Testis (tissue), 3 donors: Measurements from ENCODE around the gene CAPN5. TPM values are rescaled to one million over a fixed set of nuclear protein-coding genes. Genes with fewer than 3 reads are reported as not detected.
A peak's percentile ranks its signal among the peaks of the same experiment; 100 is the strongest.

Source experiments
- DNase-seq: peaks from one replicate; pipeline ENCODE4 v3.0.0-alpha.2; 2019
- H3K27ac ChIP-seq, 2 donors: fragments of 200-600 bp; sonication (generic); one replicate each; pipeline ENCODE4 v1.5.1; 2019
- H3K27me3 ChIP-seq: fragments of 200-600 bp; sonication (generic); one replicate; pipeline ENCODE4 v1.5.1; 2019
- H3K36me3 ChIP-seq: fragments of 200-600 bp; sonication (generic); one replicate; pipeline ENCODE4 v1.5.1; 2017; ENCODE audit warnings: low read depth; ENCODE audit errors: missing control alignments
- H3K4me1 ChIP-seq: fragments of 200-600 bp; sonication (generic); one replicate; pipeline ENCODE4 v1.5.1; 2019
- H3K4me3 ChIP-seq, 2 donors: fragments of 200-600 bp; sonication (generic); one replicate each; pipeline ENCODE4 v1.5.1; 2017 to 2019
- H3K9me3 ChIP-seq: fragments of 200-600 bp; sonication (generic); one replicate; pipeline ENCODE4 v1.5.1; 2017
- POLR2A ChIP-seq: fragments of 450-650 bp; IDR thresholded peaks from one replicate; pipeline ENCODE4 v1.6.1; 2017; ENCODE audit warnings: antibody characterized with exemption, mild to moderate bottlenecking, moderate library complexity
- WGBS, 2 donors: methylation state at CpG; one replicate each; pipeline ENCODE4 v1.1.5; 2018; 5-methylcytosine and 5-hydroxymethylcytosine counted together
- intact Hi-C: fragments of 100-400 bp; cut with DNase I; formaldehyde crosslinking; loops from one replicate; pipeline ENCODE4 v1.15.1; 2023; ENCODE audit warnings: low total_unique reads
- polyA plus RNA-seq: library from polyadenylated mRNA; stranded (reverse); fragments of 350-450 nt; fragmentation: Illumina TruSeq; extraction: RNeasy Lipid Tissue Mini Kit (QIAGEN cat#74804); gene quantifications from one replicate; pipeline ENCODE4 v1.2.3, GENCODE V29; 2014; ENCODE audit warnings: low read depth, low replicate concordance; ENCODE audit not compliant: insufficient read depth
- total RNA-seq, 2 donors: library from RNA; depleted of rRNA; stranded (reverse); fragments of >200 nt; gene quantifications; one replicate each; pipeline ENCODE4 v1.2.3, GENCODE V29; 2016
- TF ChIP-seq, protein P1 (sequence below), 3 experiments: fragments of 450-650 bp in 2 of 3; fragments of 200-600 bp in 1 of 3; sonication (generic) in 1 of 3; IDR thresholded peaks; one replicate each; pipeline ENCODE4 v1.5.1; 2016 to 2019; ENCODE audit warnings: antibody characterized with exemption in 3 of 3, mild to moderate bottlenecking in 2 of 3, moderate library complexity in 1 of 3

CAPN5 gene
- total and polyA plus RNA-seq, 3 donors from 2014 or later = 62.3 to 116 (median 102) TPM

DNA sequence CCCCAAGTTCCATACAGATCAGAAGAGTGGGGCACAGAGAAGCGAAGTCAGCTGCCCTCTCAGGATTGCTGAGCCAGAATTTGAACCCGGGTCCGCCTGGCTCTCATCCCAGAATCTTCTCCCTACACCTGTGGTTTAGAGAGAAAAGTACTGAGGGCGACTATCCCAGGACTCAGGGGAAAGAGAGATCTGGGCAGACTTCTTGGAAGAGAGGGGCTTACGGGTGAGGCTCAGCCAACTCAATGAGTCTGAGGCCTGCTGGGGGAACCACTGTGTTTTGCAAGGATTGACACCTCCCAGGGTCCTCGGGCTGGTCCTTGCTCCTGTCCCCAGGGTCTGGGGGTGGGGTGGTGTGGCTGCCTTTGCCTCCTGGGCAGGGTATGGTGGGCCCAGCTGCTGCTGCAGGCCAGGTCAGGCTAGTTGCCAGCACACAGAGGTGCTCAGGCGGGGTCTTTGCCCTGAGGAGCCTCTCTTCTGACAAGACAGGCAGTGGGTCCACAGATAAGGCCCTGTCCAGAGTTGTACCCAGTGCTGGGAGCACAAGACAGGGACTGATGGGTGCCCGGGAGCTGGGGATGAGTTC is 1.2 kb downstream of the CAPN5 start:
- DNase-seq = no peak
- intact Hi-C loops = no loop called here
- Histone ChIP-seq H3K4me1 (peaks cover 47% of the 10 kb centered on the region), H3K9me3 (no peaks in the 10 kb centered on the region), H3K4me3 (peak overlapping the region; percentile 78 to 87), H3K27me3 (no peaks in the 10 kb centered on the region), H3K36me3 (no peaks in the 10 kb centered on the region), H3K27ac (peak overlapping the region in 1 of 2 donors; percentile 68)
- WGBS, 2 donors = 43 to 63% methylated on average over 6 to 8 of the region's 8 CpGs
- TF ChIP-seq, protein P1, sequence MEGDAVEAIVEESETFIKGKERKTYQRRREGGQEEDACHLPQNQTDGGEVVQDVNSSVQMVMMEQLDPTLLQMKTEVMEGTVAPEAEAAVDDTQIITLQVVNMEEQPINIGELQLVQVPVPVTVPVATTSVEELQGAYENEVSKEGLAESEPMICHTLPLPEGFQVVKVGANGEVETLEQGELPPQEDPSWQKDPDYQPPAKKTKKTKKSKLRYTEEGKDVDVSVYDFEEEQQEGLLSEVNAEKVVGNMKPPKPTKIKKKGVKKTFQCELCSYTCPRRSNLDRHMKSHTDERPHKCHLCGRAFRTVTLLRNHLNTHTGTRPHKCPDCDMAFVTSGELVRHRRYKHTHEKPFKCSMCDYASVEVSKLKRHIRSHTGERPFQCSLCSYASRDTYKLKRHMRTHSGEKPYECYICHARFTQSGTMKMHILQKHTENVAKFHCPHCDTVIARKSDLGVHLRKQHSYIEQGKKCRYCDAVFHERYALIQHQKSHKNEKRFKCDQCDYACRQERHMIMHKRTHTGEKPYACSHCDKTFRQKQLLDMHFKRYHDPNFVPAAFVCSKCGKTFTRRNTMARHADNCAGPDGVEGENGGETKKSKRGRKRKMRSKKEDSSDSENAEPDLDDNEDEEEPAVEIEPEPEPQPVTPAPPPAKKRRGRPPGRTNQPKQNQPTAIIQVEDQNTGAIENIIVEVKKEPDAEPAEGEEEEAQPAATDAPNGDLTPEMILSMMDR (IDR thresholded peaks at IDR 0.05) = no peak
- TF ChIP-seq POLR2A = no peak

DNA sequence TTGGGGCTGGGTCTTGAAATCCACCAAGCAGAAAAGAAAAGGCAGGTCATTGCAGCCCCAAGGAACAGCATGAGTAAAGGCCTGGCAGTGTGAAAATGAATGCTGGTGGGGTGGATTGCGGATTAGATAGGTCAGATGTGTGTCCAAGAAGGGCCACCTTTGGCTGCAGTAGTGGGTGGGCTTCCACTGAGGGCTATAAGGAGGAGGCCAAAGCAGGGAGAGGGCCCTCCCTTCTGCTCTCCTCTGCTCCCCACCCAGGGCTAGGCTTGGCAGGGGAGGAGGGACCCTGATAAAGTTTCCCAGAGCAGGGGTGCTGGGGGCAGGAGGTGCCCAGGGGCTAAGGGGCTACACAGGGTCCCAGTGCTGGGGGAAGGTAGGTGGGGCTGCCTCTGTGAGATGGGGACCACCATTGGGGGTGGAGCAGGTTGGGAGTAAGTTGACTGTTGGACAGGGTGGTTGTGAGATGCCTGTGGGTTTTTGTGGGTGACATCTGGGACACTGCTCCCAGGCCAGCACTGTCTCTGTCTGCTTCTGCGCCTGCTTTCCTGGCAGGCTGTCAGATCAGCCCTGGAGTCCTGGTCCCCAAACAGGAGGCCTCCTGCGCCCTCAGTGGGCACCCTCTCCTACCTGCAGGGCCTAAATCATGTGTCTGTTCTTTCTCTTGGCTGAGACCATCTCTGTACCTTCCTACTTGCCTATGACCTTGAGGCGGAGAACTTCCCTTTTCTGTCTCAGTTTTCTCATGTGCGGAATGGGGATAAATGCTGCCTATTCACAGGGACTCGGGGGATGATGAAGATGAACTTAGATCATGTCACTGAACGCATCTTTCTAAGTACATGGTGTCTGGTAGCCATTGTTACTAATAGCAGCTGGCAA is 1.9 kb downstream of the CAPN5 start:
- peaks cover 54% of the 10 kb centered on the region for H3K4me1 ChIP-seq
- TF ChIP-seq, protein P1 (IDR thresholded peaks at IDR 0.05) = no peak
- TF ChIP-seq POLR2A = no peak
- 62 to 65% methylated on average over 7 of the region's 7 CpGs for WGBS, 2 donors
- no peaks in the 10 kb centered on the region for H3K36me3 ChIP-seq
- intact Hi-C loops = no loop called here
- no peaks in the 10 kb centered on the region for H3K9me3 ChIP-seq
- DNase-seq = no peak
- H3K27ac ChIP-seq = no peak overlapping the region
- H3K4me3 ChIP-seq = no peak overlapping the region
- no peaks in the 10 kb centered on the region for H3K27me3 ChIP-seq

DNA sequence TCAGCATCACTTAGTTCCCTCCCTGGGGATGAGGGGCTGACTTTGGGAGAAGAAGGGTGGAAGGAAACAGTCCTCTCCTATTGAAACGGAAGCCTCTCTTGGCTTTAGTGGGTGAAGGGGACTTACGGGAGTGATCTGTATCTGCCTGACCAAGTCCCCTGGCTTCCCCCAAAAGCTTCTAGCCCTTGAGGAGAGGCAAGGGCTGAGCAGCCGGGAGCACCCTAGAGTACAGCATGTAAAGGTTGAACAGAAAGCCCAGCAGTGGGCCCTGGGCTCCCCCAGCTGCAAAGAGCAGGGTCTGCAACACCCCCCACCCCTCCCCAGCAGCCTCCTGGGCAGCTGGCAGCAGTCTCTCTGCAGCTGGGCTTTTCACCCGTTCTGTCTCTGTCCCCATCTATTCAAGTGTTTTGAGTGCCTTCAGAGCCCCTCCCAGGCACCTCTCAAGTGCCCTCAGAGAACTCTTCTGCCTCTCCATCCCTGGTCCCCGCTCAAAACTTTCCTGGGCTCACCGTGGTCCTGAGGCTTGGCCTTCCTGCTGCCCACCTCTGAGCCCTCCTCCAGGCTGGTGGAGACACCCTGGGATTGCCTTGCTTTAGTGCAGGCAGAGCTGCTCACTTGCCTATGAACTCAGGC is 2.7 kb downstream of the CAPN5 start:
- Histone ChIP-seq H3K9me3 (no peaks in the 10 kb centered on the region), H3K36me3 (no peaks in the 10 kb centered on the region), H3K4me1 (peaks cover 62% of the 10 kb centered on the region), H3K4me3 (no peak overlapping the region), H3K27ac (no peak overlapping the region), H3K27me3 (no peaks in the 10 kb centered on the region)
- intact Hi-C loops = no loop called here
- WGBS, 2 donors = 71 to 77% methylated on average over 6 of the region's 6 CpGs
- DNase-seq = no peak
- no peak for TF ChIP-seq POLR2A
- TF ChIP-seq, protein P1 (IDR thresholded peaks at IDR 0.05) = no peak

DNA sequence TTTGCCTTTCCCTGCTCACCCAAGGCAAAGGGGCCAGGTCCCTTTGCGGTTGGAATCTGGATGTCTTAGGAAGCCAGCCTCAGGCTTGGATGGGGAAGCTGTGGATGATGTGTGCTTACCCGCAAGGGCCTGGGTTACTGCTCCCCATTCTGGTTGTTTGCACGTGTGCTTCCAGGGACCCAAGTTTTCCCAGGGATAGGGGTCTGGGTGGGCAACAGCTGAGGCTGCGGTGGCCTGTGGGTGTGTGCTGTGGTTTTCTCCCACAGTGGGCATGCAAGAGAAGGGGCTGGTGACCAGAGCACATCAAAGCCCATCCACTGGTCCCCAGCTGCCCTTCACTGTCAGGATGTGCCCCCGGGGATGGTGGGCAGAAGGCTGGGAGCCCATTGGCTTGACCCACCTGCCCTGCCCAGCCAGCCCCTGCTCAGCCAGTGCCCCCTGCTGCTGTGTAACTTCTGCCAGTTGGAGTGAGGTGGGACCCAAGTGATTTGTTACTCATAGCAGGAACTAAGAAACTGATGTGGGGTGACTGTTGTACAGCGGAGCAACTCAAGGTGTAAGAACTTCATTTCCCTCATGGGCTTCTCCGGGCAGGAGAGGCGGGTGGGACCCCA is 3.3 kb downstream of the CAPN5 start:
- WGBS, 2 donors = 89 to 94% methylated on average over 5 to 8 of the region's 8 CpGs

More for the DNA sequence above, 3.3 kb downstream of the CAPN5 start:
- H3K27me3 ChIP-seq = no peaks in the 10 kb centered on the region
- H3K9me3 ChIP-seq = no peaks in the 10 kb centered on the region
- intact Hi-C loops = no loop called here
- TF ChIP-seq, protein P1 (IDR thresholded peaks at IDR 0.05) = no peak
- no peak for TF ChIP-seq POLR2A
- H3K27ac ChIP-seq = no peak overlapping the region
- no peak overlapping the region for H3K4me3 ChIP-seq
- H3K36me3 ChIP-seq = no peaks in the 10 kb centered on the region
- peaks cover 67% of the 10 kb centered on the region for H3K4me1 ChIP-seq
- no peak for DNase-seq
